Liver (tissue), 9 donors: ENCODE results near the gene LMTK2. TPM values are rescaled to one million over a fixed set of nuclear protein-coding genes. Genes with fewer than 3 reads are reported as not detected.

Source experiments
- DNase-seq: peaks from one replicate; pipeline ENCODE4 v3.0.0-alpha.2; 2017; ENCODE audit warnings: low spot score
- H3K27ac ChIP-seq, 2 donors: one replicate each; pipeline ENCODE4 v1.7.0; 2013; ENCODE audit warnings: inconsistent platforms in 2 of 2, low read length in 2 of 2, control low read depth in 1 of 2, low read depth in 1 of 2, mild to moderate bottlenecking in 1 of 2
- H3K27me3 ChIP-seq, 4 donors: one replicate each; pipeline versions ENCODE4 v1.6.1 to v1.7.0; 2013; ENCODE audit warnings: low read length in 3 of 4, inconsistent platforms in 1 of 4, mild to moderate bottlenecking in 1 of 4, moderate library complexity in 1 of 4; ENCODE audit not compliant: control insufficient read depth in 4 of 4, insufficient read depth in 4 of 4
- H3K36me3 ChIP-seq, 4 donors: one replicate each; pipeline versions ENCODE4 v1.6.1 to v1.7.0; 2013; ENCODE audit warnings: low read length in 3 of 4, mild to moderate bottlenecking in 3 of 4, low read depth in 1 of 4, moderate library complexity in 1 of 4; ENCODE audit not compliant: control insufficient read depth in 4 of 4, insufficient read depth in 3 of 4
- H3K4me1 ChIP-seq, 4 donors: one replicate each; pipeline versions ENCODE4 v1.6.1 to v1.7.0; 2013; ENCODE audit warnings: low read length in 3 of 4, mild to moderate bottlenecking in 3 of 4, moderate library complexity in 1 of 4; ENCODE audit not compliant: control insufficient read depth in 4 of 4, insufficient read depth in 4 of 4
- H3K4me3 ChIP-seq, 3 donors: one replicate each; pipeline versions ENCODE4 v1.6.1 to v1.7.0; 2013; ENCODE audit warnings: low read length in 3 of 3, control low read depth in 1 of 3, low read depth in 1 of 3, mild to moderate bottlenecking in 1 of 3
- H3K9ac ChIP-seq, 2 donors: one replicate each; pipeline ENCODE4 v1.7.0; 2013; ENCODE audit warnings: low read length in 2 of 2, mild to moderate bottlenecking in 2 of 2, moderate library complexity in 2 of 2, control low read depth in 1 of 2, low read depth in 1 of 2
- H3K9me3 ChIP-seq, 4 donors: one replicate each; pipeline versions ENCODE4 v1.6.1 to v1.7.0; 2013; ENCODE audit warnings: low read length in 3 of 4; ENCODE audit not compliant: control insufficient read depth in 4 of 4
- CTCF ChIP-seq: fragments of 150-350 bp; IDR thresholded peaks from 2 replicates; pipeline ENCODE4 v1.5.1; 2017; ENCODE audit warnings: improper control_type of control experiment, low read depth, low read length; ENCODE audit not compliant: missing input control
- FOXA1 ChIP-seq: IDR thresholded peaks from 2 replicates; pipeline ENCODE4 v1.6.1; 2016; ENCODE audit warnings: antibody characterized with exemption
- FOXA2 ChIP-seq: IDR thresholded peaks from 2 replicates; pipeline ENCODE4 v1.6.1; 2016; ENCODE audit warnings: antibody characterized with exemption
- GABPA ChIP-seq, 2 donors: IDR thresholded peaks in 1 of 2; conservative IDR thresholded peaks in 1 of 2; 2 replicates each; pipeline ENCODE4 v1.6.1; 2016; ENCODE audit warnings: antibody characterized with exemption in 2 of 2, mild to moderate bottlenecking in 1 of 2, moderate library complexity in 1 of 2
- HNF4G ChIP-seq: IDR thresholded peaks from 2 replicates; pipeline ENCODE4 v1.6.1; 2016; ENCODE audit warnings: antibody characterized with exemption
- JUND ChIP-seq, 2 donors: IDR thresholded peaks; 2 replicates each; pipeline ENCODE4 v1.6.1; 2016; ENCODE audit warnings: antibody characterized with exemption in 2 of 2
- MAX ChIP-seq: IDR thresholded peaks from 2 replicates; pipeline ENCODE4 v1.6.1; 2016; ENCODE audit warnings: antibody characterized with exemption
- NR2F2 ChIP-seq: IDR thresholded peaks from 2 replicates; pipeline ENCODE4 v1.6.1; 2016; ENCODE audit warnings: antibody characterized with exemption
- RAD21 ChIP-seq, 2 donors: IDR thresholded peaks; 2 replicates each; pipeline ENCODE4 v1.6.1; 2016; ENCODE audit warnings: antibody characterized with exemption in 2 of 2, mild to moderate bottlenecking in 2 of 2
- SP1 ChIP-seq: IDR thresholded peaks from 2 replicates; pipeline ENCODE4 v1.6.1; 2018; ENCODE audit warnings: antibody characterized with exemption, mild to moderate bottlenecking
- TAF1 ChIP-seq: conservative IDR thresholded peaks from 2 replicates; pipeline ENCODE4 v1.6.1; 2016; ENCODE audit warnings: antibody characterized with exemption, mild to moderate bottlenecking
- YY1 ChIP-seq: IDR thresholded peaks from 2 replicates; pipeline ENCODE4 v1.6.1; 2016; ENCODE audit warnings: antibody characterized with exemption, mild to moderate bottlenecking
- ZBTB33 ChIP-seq: IDR thresholded peaks from 2 replicates; pipeline ENCODE4 v1.6.1; 2016; ENCODE audit warnings: antibody characterized with exemption
- WGBS: extraction: QIAGEN DNeasy Blood & Tissue Kit; methylation state at CpG from one replicate; pipeline ENCODE4 v1.1.7; 2013; 5-methylcytosine and 5-hydroxymethylcytosine counted together
- polyA plus RNA-seq, 2 donors: library from polyadenylated mRNA; stranded (reverse) in 1 of 2; unstranded in 1 of 2; fragments of 200-250 nt in 1 of 2; fragments of >200 nt in 1 of 2; fragmentation: Nextera tagmentation in 1 of 2; extraction: Ambion mirVana in 1 of 2; gene quantifications; one replicate each; pipeline versions ENCODE4 v1.2.1 to v1.2.3, GENCODE V29; 2013 to 2015
- total RNA-seq, 2 donors: library from RNA; depleted of rRNA; stranded (reverse); fragments of >200 nt; gene quantifications; one replicate each; pipeline ENCODE4 v1.2.3, GENCODE V29; 2014
- TF ChIP-seq, protein P1 (sequence below): IDR thresholded peaks from 2 replicates; pipeline ENCODE4 v1.6.1; 2016; ENCODE audit warnings: antibody characterized with exemption, mild to moderate bottlenecking
- TF ChIP-seq, protein P2 (sequence below): IDR thresholded peaks from 2 replicates; pipeline ENCODE4 v1.6.1; 2016; ENCODE audit warnings: antibody characterized with exemption
- donor health status: healthy.
- donor health status: healthy.
- donor health status: healthy.
- donor health status: healthy.
- donor health status: healthy.

LMTK2 gene
- total and polyA plus RNA-seq, 4 donors, result 3.1 to 14.3 (median 9.0) TPM

GRCh38 chr7:98086281-98086718 lies 20.4 kb upstream of the LMTK2 start:
- whole genome bisulfite sequencing, result 64% methylated on average over 11 of the region's 11 CpGs
- no peak for TF ChIP-seq CTCF
- no peak for TF ChIP-seq TAF1
- TF ChIP-seq, protein P1, sequence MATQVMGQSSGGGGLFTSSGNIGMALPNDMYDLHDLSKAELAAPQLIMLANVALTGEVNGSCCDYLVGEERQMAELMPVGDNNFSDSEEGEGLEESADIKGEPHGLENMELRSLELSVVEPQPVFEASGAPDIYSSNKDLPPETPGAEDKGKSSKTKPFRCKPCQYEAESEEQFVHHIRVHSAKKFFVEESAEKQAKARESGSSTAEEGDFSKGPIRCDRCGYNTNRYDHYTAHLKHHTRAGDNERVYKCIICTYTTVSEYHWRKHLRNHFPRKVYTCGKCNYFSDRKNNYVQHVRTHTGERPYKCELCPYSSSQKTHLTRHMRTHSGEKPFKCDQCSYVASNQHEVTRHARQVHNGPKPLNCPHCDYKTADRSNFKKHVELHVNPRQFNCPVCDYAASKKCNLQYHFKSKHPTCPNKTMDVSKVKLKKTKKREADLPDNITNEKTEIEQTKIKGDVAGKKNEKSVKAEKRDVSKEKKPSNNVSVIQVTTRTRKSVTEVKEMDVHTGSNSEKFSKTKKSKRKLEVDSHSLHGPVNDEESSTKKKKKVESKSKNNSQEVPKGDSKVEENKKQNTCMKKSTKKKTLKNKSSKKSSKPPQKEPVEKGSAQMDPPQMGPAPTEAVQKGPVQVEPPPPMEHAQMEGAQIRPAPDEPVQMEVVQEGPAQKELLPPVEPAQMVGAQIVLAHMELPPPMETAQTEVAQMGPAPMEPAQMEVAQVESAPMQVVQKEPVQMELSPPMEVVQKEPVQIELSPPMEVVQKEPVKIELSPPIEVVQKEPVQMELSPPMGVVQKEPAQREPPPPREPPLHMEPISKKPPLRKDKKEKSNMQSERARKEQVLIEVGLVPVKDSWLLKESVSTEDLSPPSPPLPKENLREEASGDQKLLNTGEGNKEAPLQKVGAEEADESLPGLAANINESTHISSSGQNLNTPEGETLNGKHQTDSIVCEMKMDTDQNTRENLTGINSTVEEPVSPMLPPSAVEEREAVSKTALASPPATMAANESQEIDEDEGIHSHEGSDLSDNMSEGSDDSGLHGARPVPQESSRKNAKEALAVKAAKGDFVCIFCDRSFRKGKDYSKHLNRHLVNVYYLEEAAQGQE, result no peak
- TF ChIP-seq SP1, result no peak
- TF ChIP-seq RAD21 (IDR thresholded peaks at IDR 0.05), result no peak
- no peak for TF ChIP-seq HNF4G
- TF ChIP-seq JUND (IDR thresholded peaks at IDR 0.05), result no peak
- TF ChIP-seq ZBTB33, result no peak
- TF ChIP-seq FOXA2, result no peak
- TF ChIP-seq, protein P2, sequence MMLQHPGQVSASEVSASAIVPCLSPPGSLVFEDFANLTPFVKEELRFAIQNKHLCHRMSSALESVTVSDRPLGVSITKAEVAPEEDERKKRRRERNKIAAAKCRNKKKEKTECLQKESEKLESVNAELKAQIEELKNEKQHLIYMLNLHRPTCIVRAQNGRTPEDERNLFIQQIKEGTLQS, result no peak
- TF ChIP-seq GABPA (IDR thresholded peaks at IDR 0.05 in 1 of 2, conservative IDR thresholded peaks at IDR 0.05 in 1 of 2), result no peak
- TF ChIP-seq YY1, result no peak
- TF ChIP-seq NR2F2, result no peak
- TF ChIP-seq FOXA1, result no peak
- TF ChIP-seq MAX, result no peak
- H3K4me3 ChIP-seq, result no peak overlapping the region
- H3K4me1 ChIP-seq, result no peaks in the 10 kb centered on the region
- H3K9ac ChIP-seq, result no peak overlapping the region
- H3K27me3 ChIP-seq, result no peaks in the 10 kb centered on the region
- DNase-seq, result no peak
- no peaks in the 10 kb centered on the region for H3K36me3 ChIP-seq
- H3K27ac ChIP-seq, result no peak overlapping the region
- H3K9me3 ChIP-seq, result no peaks in the 10 kb centered on the region

DNA sequence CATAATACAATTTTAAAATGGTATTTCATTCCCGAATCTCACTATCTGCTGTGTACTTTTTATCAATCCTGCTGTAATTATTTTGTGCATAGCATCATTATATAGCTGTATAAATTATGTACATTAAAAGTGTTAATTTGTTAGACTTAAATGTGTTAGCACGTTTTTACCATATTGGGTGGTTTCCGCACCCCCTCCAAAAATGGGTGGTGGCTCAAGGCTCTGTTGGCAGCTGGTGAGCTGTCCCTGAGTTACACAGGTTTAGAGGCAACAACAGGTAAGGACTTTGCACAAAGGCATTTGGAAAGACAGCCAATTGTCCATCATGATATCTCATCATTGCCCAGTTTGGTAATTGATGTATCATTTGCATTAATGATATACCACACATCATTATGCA lies 18.6 kb upstream of the LMTK2 start:
- no peak overlapping the region for H3K27ac ChIP-seq
- H3K4me1 ChIP-seq, result no peaks in the 10 kb centered on the region
- H3K36me3 ChIP-seq, result no peaks in the 10 kb centered on the region
- H3K4me3 ChIP-seq, result no peak overlapping the region
- H3K9me3 ChIP-seq, result no peaks in the 10 kb centered on the region
- H3K27me3 ChIP-seq, result no peaks in the 10 kb centered on the region
- TF ChIP-seq JUND (IDR thresholded peaks at IDR 0.05), result no peak
- no peak for TF ChIP-seq MAX
- TF ChIP-seq RAD21 (IDR thresholded peaks at IDR 0.05), result no peak
- TF ChIP-seq SP1, result no peak
- no peak for TF ChIP-seq GABPA (IDR thresholded peaks at IDR 0.05 in 1 of 2, conservative IDR thresholded peaks at IDR 0.05 in 1 of 2)
- TF ChIP-seq FOXA2, result no peak
- TF ChIP-seq, protein P2, result no peak
- 91% methylated on average over 3 of the region's 3 CpGs for WGBS
- no peak for DNase-seq
- no peak overlapping the region for H3K9ac ChIP-seq
